Muscle of leg (tissue), 11 donors: ENCODE results near the gene LNPEP. TPM values are rescaled to one million over a fixed set of nuclear protein-coding genes. Genes with fewer than 3 reads are reported as not detected.

Experiments
- DNase-seq: peaks from one replicate; pipeline ENCODE4 v3.0.0; 2013
- H3K27ac ChIP-seq: one replicate; pipeline ENCODE4 v1.5.1; 2013; ENCODE audit warnings: mild to moderate bottlenecking, low read length, control low read depth
- H3K27me3 ChIP-seq: one replicate; pipeline ENCODE4 v1.6.1; 2013; ENCODE audit warnings: low read length; ENCODE audit not compliant: control insufficient read depth, insufficient read depth
- H3K36me3 ChIP-seq: one replicate; pipeline ENCODE4 v1.6.1; 2013; ENCODE audit warnings: low read length; ENCODE audit not compliant: control insufficient read depth, insufficient read depth
- H3K4me1 ChIP-seq: one replicate; pipeline ENCODE4 v1.6.1; 2013; ENCODE audit warnings: low read length; ENCODE audit not compliant: control insufficient read depth, insufficient read depth
- H3K4me3 ChIP-seq: one replicate; pipeline ENCODE4 v1.5.1; 2013; ENCODE audit warnings: low read length, control low read depth
- H3K9me3 ChIP-seq: replicated peaks from 2 replicates; pipeline ENCODE4 v1.6.1; 2013; ENCODE audit warnings: low read depth, low read length; ENCODE audit not compliant: control insufficient read depth
- WGBS: methylation state at CpG from one replicate; pipeline ENCODE4 v1.1.5; 2013; ENCODE audit warnings: missing lambda C conversion rate; ENCODE audit not compliant: insufficient coverage; 5-methylcytosine and 5-hydroxymethylcytosine counted together
- polyA plus RNA-seq, 8 donors: library from polyadenylated mRNA; unstranded; fragments of 120-200 nt; gene quantifications; one replicate each; pipeline versions ENCODE4 v1.2.1 to v1.2.3, GENCODE V29; 2013; ENCODE audit warnings: inconsistent platforms in 1 of 8, low replicate concordance in 1 of 8; ENCODE audit not compliant: insufficient read length in 8 of 8, insufficient read depth in 1 of 8
- total RNA-seq: library from RNA; stranded (reverse); fragments of 120-200 nt; gene quantifications from one replicate; pipeline ENCODE4 v1.2.4, GENCODE V29; 2013

Gene LNPEP
- total and polyA plus RNA-seq, 9 donors = 12.3 to 33.8 (median 17.5) TPM

DNA sequence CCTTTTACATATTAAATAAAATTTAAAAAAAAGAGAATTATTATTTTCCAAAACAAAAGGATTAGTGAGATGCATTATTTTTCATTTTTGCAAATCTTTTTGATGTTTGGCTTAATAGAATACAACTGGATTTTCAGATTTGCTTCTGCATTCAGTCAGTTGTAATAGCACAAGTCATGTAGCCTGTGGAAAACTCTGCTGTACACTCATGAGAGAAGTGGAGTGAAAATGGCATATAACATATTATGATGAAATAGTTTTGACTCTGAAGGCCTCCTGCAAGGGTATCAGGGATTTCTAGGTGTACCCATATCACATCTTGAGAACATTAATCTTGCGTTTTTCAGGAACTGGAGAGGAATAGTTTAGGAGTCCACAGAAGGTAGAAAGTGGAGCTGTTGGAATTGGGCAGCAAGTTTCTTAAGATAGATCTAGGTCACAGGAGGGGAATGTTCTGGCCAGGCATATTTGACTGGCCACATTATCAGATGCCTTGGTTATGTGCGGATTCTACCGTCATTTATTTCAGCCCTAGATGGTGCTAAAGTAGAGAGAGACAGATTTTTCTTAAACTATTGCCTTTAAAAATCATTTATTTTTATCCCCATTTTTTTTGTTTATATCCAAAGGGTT is 16.4 kb downstream of the LNPEP start:
- Histone ChIP-seq H3K4me1 (no peaks in the 10 kb centered on the region), H3K27ac (peak overlapping the region; percentile 15), H3K36me3 (no peaks in the 10 kb centered on the region), H3K4me3 (no peak overlapping the region), H3K9me3 (no peaks in the 10 kb centered on the region), H3K27me3 (no peaks in the 10 kb centered on the region)
- WGBS = no CpG with 5 or more reads among the region's 3 CpGs
- DNase-seq = no peak

DNA sequence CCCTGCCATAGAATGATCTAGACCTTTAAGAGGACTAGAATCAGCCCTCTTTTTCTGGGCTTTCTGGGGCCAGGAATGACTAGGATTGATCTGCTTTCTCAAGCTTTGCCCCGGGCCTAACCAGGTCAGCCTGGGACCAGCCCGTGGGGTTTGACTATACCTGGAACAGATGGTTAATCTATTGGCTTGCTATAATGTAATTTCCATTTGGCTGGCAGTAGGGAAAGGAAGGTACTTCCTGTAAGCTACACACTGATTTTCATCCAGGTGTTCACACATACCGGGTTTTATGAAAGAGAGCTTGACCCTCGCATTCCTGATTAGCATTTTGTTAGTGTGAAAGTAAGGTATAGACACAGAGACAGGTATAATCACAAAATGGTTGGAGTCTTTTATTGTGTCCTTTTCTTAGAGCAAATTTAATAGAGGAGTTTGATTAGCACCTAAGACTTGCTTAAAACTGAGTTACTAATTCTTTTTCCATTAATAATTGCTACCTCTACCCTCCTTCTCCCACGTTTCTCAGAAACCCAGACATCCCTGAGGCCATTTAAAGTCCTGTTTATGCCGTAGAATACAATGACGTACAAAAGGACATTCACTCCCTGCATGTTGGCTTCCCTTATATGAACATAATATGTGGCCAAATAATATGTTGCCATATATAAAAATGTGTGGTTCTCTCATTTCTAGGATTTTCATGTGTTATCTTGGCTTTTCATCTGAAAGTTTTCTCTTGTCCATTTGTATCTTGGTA is 17.3 kb downstream of the LNPEP start:
- Histone ChIP-seq H3K9me3 (no peaks in the 10 kb centered on the region), H3K4me3 (no peak overlapping the region), H3K27me3 (no peaks in the 10 kb centered on the region), H3K4me1 (no peaks in the 10 kb centered on the region), H3K36me3 (no peaks in the 10 kb centered on the region), H3K27ac (no peak overlapping the region)
- 29% methylated on average over 1 of the region's 7 CpGs for WGBS
- DNase-seq = no peak

DNA sequence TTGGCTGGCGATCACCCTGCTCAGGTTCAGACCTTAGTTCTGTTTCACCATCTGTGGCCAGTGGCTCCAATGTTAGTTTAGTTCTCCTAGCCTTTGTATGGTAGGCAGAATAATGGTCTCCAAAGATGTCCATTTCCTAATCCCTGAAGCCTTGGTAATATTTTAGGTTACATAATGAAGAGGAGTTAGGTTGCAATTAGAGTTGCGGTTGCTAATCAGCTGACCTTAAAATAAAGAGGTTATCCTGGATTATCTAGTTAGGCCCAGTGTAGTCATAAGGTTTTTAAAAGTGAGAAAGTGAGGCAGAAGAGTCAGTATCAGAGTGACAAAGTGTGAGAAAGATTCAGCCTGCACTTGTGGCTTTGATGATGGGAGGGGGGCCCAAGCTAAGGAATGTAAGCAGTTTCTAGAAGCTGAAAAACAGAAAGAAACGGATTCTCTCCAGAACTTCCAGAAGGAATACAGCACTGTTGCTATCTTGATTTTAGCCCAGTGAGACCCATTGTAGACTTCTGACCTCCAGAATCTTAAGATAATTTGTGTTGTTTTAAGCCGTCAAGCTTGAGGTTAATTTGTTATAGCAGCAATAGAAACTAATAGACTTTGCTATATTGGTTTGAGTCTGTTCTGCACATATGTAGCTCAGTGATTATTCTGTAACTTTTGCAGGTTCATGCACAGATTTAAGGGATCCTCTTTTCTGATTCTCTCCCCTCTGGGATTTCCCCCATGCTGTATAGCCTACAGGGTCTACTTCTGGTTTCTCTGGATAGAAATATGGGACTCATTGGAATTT is 21.6 kb downstream of the LNPEP start:
- 100% methylated on average over 1 of the region's 4 CpGs for WGBS
- H3K9me3 ChIP-seq = no peaks in the 10 kb centered on the region
- peaks cover 1% of the 10 kb centered on the region for H3K4me1 ChIP-seq
- no peaks in the 10 kb centered on the region for H3K36me3 ChIP-seq
- H3K27me3 ChIP-seq = no peaks in the 10 kb centered on the region
- no peak for DNase-seq
- H3K27ac ChIP-seq = no peak overlapping the region
- H3K4me3 ChIP-seq = no peak overlapping the region

DNA sequence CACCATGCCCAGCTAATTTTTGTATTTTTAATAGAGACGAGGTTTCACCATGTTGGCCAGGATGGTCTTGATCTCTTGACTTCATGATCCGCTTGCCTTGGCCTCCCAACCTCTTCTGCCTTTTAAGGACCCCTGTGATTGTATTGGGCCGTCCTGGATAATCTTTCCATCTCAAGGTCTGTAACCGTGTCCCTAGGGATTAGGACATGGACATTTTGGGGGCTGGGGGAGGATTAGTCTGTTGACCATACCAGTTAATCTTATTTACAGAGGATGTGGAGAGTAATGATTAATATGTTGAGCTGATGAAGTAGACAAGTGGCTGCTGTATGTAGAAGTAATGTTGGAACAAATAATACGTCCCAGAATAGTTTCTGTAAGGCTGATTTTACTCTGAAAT is 23.1 kb downstream of the LNPEP start:
- WGBS = no CpG with 5 or more reads among the region's 5 CpGs
- peaks cover 10% of the 10 kb centered on the region for H3K4me1 ChIP-seq

DNA sequence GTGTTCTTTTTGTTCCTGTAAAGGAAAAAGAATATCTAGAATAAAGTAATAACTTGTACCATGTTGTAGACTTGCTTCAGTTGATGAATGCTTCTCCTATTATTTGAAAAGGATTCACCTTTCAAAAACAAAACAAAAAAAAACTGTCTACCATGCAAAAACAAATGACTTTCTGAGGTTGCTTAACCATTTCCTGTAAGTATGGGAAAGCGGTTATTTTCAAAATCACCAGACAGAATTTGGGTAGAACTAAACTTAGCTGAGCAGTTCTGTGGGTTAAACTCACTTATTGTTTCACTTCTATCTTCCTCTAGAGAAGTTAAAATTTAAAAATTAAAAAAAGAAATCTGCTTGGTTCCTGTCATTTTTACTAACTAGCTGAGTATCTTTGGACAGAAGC is 25.2 kb downstream of the LNPEP start:
- H3K9me3 ChIP-seq = no peaks in the 10 kb centered on the region
- H3K27me3 ChIP-seq = no peaks in the 10 kb centered on the region
- H3K4me1 ChIP-seq = peaks cover 10% of the 10 kb centered on the region
- no peak overlapping the region for H3K4me3 ChIP-seq
- peak; percentile 23 for DNase-seq
- WGBS = no CpG with 5 or more reads among the region's 1 CpG
- no peaks in the 10 kb centered on the region for H3K36me3 ChIP-seq
- H3K27ac ChIP-seq = no peak overlapping the region

More for the DNA sequence above, 23.1 kb downstream of the LNPEP start:
- Histone ChIP-seq H3K36me3 (no peaks in the 10 kb centered on the region), H3K27ac (no peak overlapping the region), H3K9me3 (no peaks in the 10 kb centered on the region), H3K27me3 (no peaks in the 10 kb centered on the region), H3K4me3 (no peak overlapping the region)
- no peak for DNase-seq

DNA sequence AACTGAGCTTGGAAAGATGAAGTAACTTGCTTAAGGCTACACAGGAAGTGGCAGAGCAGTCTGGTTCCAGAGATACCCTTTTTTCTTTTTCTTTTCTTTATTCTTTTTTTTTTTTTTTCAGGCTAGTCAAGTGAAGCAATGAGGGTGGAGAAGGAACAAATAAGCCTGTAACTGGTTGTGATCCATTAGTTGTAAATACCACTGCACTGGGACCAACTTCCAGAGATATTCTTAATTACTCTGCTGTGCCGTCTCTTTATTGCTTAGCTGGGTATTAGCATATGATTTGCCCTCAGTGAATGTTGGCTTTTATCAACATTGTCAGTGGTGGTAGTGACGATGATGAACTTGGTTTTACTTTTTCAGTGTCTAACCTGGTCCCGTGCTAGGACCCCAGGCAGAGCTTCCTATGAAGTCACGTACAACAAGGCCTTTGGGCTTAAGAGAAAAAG is 26.7 kb downstream of the LNPEP start:
- Histone ChIP-seq H3K27me3 (no peaks in the 10 kb centered on the region), H3K4me3 (no peak overlapping the region), H3K9me3 (no peaks in the 10 kb centered on the region), H3K36me3 (no peaks in the 10 kb centered on the region), H3K4me1 (peaks cover 10% of the 10 kb centered on the region), H3K27ac (peak overlapping the region; percentile 88)
- 67% methylated on average over 1 of the region's 4 CpGs for WGBS
- peak; percentile 43 for DNase-seq

DNA sequence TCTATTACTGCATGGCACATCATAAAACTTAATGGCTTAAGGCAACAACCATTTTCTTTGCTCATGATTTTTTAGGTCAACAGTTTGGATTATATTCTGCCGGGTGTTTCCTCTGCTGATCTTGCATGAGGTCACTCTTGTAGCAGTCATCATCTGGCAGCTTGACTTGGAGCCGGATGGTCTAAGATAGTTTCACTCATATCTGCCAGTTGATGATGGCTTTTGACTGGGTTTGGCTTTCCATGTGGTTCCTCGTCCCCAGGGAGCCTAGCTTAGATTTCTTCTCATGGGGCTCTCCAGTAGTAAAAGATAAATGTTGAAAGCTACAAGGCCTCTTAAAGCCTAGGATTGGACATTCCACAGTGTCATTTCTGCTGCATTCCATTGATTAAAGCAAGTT is 27.4 kb downstream of the LNPEP start:
- Histone ChIP-seq H3K4me1 (peaks cover 12% of the 10 kb centered on the region), H3K4me3 (no peak overlapping the region), H3K9me3 (no peaks in the 10 kb centered on the region), H3K27me3 (no peaks in the 10 kb centered on the region), H3K27ac (peak overlapping the region; percentile 88), H3K36me3 (no peaks in the 10 kb centered on the region)
- 36% methylated on average over 2 of the region's 3 CpGs for WGBS
- DNase-seq = peak; percentile 91

DNA sequence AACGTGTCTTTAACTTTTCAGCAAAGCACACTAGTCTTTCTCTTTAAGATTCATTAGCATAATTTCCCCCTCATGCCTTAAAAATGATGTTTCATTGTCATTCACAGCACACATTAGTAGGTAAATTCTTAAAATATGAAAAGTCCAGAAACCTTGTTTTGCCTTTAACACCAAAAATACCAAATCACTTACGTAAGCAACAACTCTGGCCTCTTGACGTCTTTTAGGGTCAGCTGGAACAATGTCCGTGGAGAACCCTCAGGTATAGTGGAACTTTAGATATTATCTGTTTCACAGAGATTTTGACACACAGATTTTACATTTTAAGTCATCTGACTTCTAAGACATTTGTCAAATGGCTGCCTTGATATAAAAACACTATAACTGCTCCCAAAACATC is 30.9 kb downstream of the LNPEP start:
- H3K36me3 ChIP-seq = no peaks in the 10 kb centered on the region
- no CpG with 5 or more reads among the region's 4 CpGs for WGBS
- H3K27ac ChIP-seq = no peak overlapping the region
- no peak for DNase-seq
- H3K4me3 ChIP-seq = no peak overlapping the region
- H3K9me3 ChIP-seq = no peaks in the 10 kb centered on the region
- H3K4me1 ChIP-seq = peaks cover 15% of the 10 kb centered on the region
- H3K27me3 ChIP-seq = no peaks in the 10 kb centered on the region

DNA sequence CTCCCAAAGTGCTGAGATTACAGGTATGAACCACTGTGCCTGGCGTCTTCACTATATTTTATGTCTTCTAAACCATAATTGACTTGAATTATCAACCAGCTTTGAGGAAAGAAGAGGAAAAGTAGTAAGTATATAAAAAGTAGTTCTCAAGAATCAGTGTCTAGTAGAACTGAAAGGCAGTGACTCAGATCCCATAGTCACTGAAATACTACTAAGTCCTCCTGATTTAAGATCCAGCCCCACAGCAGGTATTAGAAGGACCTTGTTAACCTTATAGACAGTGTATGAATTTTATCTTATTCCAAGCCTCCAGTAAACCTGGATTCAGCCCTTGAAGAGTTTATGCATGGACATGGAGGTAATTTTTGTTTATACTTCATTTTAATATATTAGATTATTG is 31.5 kb downstream of the LNPEP start:
- Histone ChIP-seq H3K36me3 (no peaks in the 10 kb centered on the region), H3K9me3 (no peaks in the 10 kb centered on the region), H3K4me3 (no peak overlapping the region), H3K27me3 (no peaks in the 10 kb centered on the region), H3K27ac (peak overlapping the region; percentile 43), H3K4me1 (peaks cover 17% of the 10 kb centered on the region)
- no peak for DNase-seq
- WGBS = no CpG with 5 or more reads among the region's 1 CpG

DNA sequence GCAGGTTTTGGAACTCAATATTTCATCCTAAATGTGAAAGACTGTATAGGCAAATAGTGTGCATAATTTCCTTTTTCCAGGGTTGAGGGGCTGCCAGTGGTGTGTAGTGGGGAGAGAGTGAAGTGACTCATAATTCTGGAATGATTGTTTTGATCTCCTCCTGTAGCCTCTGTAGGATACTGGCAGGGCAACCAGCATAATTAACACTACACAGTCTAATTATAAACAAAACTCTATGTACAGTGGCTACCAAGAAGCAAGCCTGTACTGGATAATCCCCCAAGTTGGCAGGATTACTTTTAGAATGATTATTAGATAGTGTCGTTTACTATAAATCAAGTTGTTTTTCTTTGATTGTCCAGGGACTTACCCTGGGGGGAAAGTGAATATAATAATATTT is 32.2 kb downstream of the LNPEP start:
- peaks cover 16% of the 10 kb centered on the region for H3K4me1 ChIP-seq
- peak; percentile 63 for DNase-seq
- peak overlapping the region; percentile 8 for H3K27ac ChIP-seq

More for the DNA sequence above, 32.2 kb downstream of the LNPEP start:
- Histone ChIP-seq H3K36me3 (no peaks in the 10 kb centered on the region), H3K4me3 (no peak overlapping the region), H3K9me3 (no peaks in the 10 kb centered on the region), H3K27me3 (no peaks in the 10 kb centered on the region)
- WGBS = no CpG with 5 or more reads among the region's 1 CpG
